Panc1 (cell line): ENCODE data around the gene NF1. TPM values are rescaled to one million over a fixed set of nuclear protein-coding genes. Genes with fewer than 3 reads are reported as not detected.

Source experiments
- ATAC-seq: fragments of 200-7000 bp; cut with Tn5 transposase; 2 replicates; pipeline ENCODE4 v1.9.1; 2020; ENCODE audit warnings: mild to moderate bottlenecking, moderate library complexity
- BruUV-seq: library from RNA; stranded (reverse); fragments of 400-500 nt; replicated peaks from 2 replicates; lab custom pipeline; 2021; lab: Mats Ljungman, UMichigan
- CTCF ChIA-PET: fragments of 300-600 bp; sonication (Branson Sonifier 250); formaldehyde crosslinking; loops from one replicate; lab custom pipeline; 2022; ENCODE audit warnings: antibody characterized with exemption; lab: Charles Lee
- POLR2A ChIA-PET: fragments of 300-600 bp; sonication (Branson Sonifier 250); formaldehyde crosslinking; loops from one replicate; lab custom pipeline; 2022; ENCODE audit warnings: antibody characterized with exemption; lab: Charles Lee
- DNase-seq: peaks from one replicate; pipeline ENCODE4 v3.0.0-alpha.2; 2010; ENCODE audit warnings: low read depth, low spot score
- H3K27ac ChIP-seq: 2 replicates; pipeline ENCODE4 v1.5.1; 2011; ENCODE audit warnings: mild to moderate bottlenecking, low read length, inconsistent platforms
- H3K27me3 ChIP-seq: fragments of 200-500 bp; sonication (Bioruptor generic); 2 replicates; pipeline ENCODE4 v1.6.0; 2014; ENCODE audit warnings: low read length, inconsistent platforms; ENCODE audit not compliant: control insufficient read depth, insufficient read depth
- H3K36me3 ChIP-seq: fragments of 200-500 bp; sonication (Bioruptor generic); 2 replicates; pipeline ENCODE4 v1.5.1; 2014; ENCODE audit warnings: inconsistent platforms, mild to moderate bottlenecking, low read length, moderate library complexity; ENCODE audit not compliant: control insufficient read depth, insufficient read depth
- H3K4me1 ChIP-seq: 2 replicates; pipeline ENCODE4 v1.5.1; 2011; ENCODE audit warnings: inconsistent platforms, mild to moderate bottlenecking, low read length, moderate library complexity; ENCODE audit not compliant: control insufficient read depth, insufficient read depth
- H3K4me3 ChIP-seq, 2 experiments: 2 replicates each; pipeline ENCODE4 v1.5.1; 2011 to 2012; ENCODE audit warnings: low read depth in 2 of 2, low read length in 2 of 2, mild to moderate bottlenecking in 2 of 2, inconsistent platforms in 1 of 2, moderate library complexity in 1 of 2
- H3K9me3 ChIP-seq: fragments of 200-500 bp; sonication (Bioruptor generic); 2 replicates; pipeline ENCODE4 v1.5.1; 2014; ENCODE audit warnings: low read depth, mild to moderate bottlenecking, inconsistent platforms, low read length, moderate library complexity; ENCODE audit not compliant: control insufficient read depth, insufficient read depth
- CTCF ChIP-seq: fragments of 450-650 bp; IDR thresholded peaks from 2 replicates; pipeline ENCODE4 v1.5.1; 2017; ENCODE audit warnings: mild to moderate bottlenecking
- POLR2AphosphoS5 ChIP-seq: IDR thresholded peaks from 2 replicates; pipeline ENCODE4 v1.6.1; 2012; ENCODE audit warnings: mild to moderate bottlenecking, low read depth, low read length, moderate library complexity
- SIN3A ChIP-seq: IDR thresholded peaks from 2 replicates; pipeline ENCODE4 v1.6.1; 2012; ENCODE audit warnings: low read depth, mild to moderate bottlenecking, low read length, moderate library complexity, borderline replicate concordance; ENCODE audit not compliant: insufficient read depth
- TCF7L2 ChIP-seq: IDR thresholded peaks from 2 replicates; pipeline ENCODE4 v1.6.1; 2011; ENCODE audit warnings: mild to moderate bottlenecking, low read depth, low read length, inconsistent platforms
- in situ Hi-C: cut with HindIII; loops from 2 replicates; pipeline ENCODE4 v1.10.0; 2016; ENCODE audit warnings: low sequenced_read_pairs, low pct_unique_long_range_greater_than_20kb
- intact Hi-C: fragments of 100-400 bp; cut with micrococcal nuclease; formaldehyde crosslinking; loops from one replicate; pipeline ENCODE4 v1.10.0; 2022; ENCODE audit not compliant: unreplicated experiment
- total RNA-seq: library from RNA; stranded (reverse); gene quantifications from one replicate; pipeline ENCODE4 v1.2.1, GENCODE V29; 2021; ENCODE audit not compliant: unreplicated experiment
- TF ChIP-seq, protein P1 (sequence below), 2 experiments: IDR thresholded peaks; 2 replicates each; pipeline ENCODE4 v1.6.1; 2011 to 2012; ENCODE audit warnings: low read depth in 2 of 2, control low read depth in 1 of 2, low read length in 1 of 2, mild to moderate bottlenecking in 1 of 2, moderate library complexity in 1 of 2; ENCODE audit not compliant: insufficient read depth in 1 of 2

NF1 gene
- total RNA-seq, 1 experiment from 2014 or later = 82.5 TPM

DNA sequence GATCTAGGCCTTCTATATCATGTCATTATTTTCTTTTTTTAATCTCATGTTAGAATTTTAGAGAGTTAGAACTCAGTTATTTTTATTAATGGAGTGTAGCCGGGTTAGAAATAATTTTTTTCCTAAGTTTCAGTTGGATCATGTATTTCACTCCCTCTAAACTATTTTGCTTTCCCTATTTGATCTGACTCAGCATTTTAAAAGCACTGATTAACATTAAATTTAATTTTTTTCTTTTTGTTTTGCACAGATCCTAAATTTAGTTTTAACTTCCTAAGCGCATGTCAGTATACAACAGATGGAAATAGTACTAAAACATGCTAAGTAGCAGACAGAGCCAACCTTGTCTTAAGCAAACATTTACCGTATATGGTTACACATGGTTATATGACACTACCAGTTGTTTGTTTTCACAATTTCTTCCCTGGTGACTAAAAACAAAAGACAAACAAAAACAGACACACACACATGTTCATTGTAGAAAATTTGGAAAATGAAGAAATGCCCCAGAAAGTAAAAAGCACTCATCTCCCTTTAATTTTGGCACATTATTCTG, 263.1 kb downstream of the NF1 start:
- TF ChIP-seq CTCF (no peak), SIN3A (no peak), TCF7L2 (no peak), POLR2AphosphoS5 (no peak)
- TF ChIP-seq, protein P1, sequence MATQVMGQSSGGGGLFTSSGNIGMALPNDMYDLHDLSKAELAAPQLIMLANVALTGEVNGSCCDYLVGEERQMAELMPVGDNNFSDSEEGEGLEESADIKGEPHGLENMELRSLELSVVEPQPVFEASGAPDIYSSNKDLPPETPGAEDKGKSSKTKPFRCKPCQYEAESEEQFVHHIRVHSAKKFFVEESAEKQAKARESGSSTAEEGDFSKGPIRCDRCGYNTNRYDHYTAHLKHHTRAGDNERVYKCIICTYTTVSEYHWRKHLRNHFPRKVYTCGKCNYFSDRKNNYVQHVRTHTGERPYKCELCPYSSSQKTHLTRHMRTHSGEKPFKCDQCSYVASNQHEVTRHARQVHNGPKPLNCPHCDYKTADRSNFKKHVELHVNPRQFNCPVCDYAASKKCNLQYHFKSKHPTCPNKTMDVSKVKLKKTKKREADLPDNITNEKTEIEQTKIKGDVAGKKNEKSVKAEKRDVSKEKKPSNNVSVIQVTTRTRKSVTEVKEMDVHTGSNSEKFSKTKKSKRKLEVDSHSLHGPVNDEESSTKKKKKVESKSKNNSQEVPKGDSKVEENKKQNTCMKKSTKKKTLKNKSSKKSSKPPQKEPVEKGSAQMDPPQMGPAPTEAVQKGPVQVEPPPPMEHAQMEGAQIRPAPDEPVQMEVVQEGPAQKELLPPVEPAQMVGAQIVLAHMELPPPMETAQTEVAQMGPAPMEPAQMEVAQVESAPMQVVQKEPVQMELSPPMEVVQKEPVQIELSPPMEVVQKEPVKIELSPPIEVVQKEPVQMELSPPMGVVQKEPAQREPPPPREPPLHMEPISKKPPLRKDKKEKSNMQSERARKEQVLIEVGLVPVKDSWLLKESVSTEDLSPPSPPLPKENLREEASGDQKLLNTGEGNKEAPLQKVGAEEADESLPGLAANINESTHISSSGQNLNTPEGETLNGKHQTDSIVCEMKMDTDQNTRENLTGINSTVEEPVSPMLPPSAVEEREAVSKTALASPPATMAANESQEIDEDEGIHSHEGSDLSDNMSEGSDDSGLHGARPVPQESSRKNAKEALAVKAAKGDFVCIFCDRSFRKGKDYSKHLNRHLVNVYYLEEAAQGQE (IDR thresholded peaks at IDR 0.05; ENCODE audit: insufficient read depth in 1 of 2, low read depth in 2 of 2, low read length in 1 of 2) = no peak
- Histone ChIP-seq H3K36me3 (peaks cover 44% of the 10 kb centered on the region), H3K27ac (no peak overlapping the region), H3K27me3 (no peaks in the 10 kb centered on the region), H3K4me1 (no peaks in the 10 kb centered on the region), H3K9me3 (no peaks in the 10 kb centered on the region), H3K4me3 (no peak overlapping the region)
- no TSS peak for BruUV-seq
- intact Hi-C loops = no loop called here
- no peak for ATAC-seq
- in situ Hi-C loops = no loop called here
- ChIA-PET POLR2A (no interaction called here), CTCF (no interaction called here)
- no peak for DNase-seq

DNA sequence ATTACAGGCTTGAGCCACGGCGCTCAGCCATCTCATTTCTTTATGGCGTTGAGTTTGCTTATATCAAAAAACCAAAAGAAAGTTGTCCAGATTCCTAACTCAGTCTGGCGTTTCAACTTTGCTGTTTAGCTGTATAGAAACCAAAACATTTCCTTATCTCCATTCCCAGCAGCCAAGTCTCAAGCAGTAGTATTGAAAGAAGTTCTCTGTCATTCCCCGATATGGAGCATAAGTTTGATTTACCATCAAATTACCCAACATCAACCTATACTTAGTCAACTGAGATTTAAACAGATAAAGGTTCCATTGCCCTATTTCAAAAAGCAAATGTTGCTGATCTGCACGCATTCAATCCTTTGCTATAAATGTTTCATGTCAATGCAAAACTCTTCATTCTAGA, 269.2 kb downstream of the NF1 start:
- H3K4me3 ChIP-seq = no peak overlapping the region
- no peaks in the 10 kb centered on the region for H3K9me3 ChIP-seq
- H3K4me1 ChIP-seq = no peaks in the 10 kb centered on the region
- TF ChIP-seq, protein P1 (IDR thresholded peaks at IDR 0.05; ENCODE audit: insufficient read depth in 1 of 2, low read depth in 2 of 2, low read length in 1 of 2) = no peak
- TF ChIP-seq POLR2AphosphoS5 (no peak), CTCF (no peak), TCF7L2 (no peak), SIN3A (no peak)
- peaks cover 20% of the 10 kb centered on the region; the same call in 1 of the 2 replicates for H3K36me3 ChIP-seq
- BruUV-seq = no TSS peak
- in situ Hi-C loops = no loop called here
- POLR2A ChIA-PET = no interaction called here
- intact Hi-C loops = no loop called here
- CTCF ChIA-PET = no interaction called here
- DNase-seq = no peak
- H3K27me3 ChIP-seq = no peaks in the 10 kb centered on the region
- ATAC-seq = no peak
- H3K27ac ChIP-seq = no peak overlapping the region
